Stimulated activated CD4-positive, alpha-beta T cell treated with anti-CD3 and anti-CD28 coated beads, Interleukin-1b, Interleukin-23, amount 100 ng/mL, for 24 hours (primary cell): ENCODE data around the gene RBFOX2.
"Not testable (repeated sequence)": the region's sequence is repeated elsewhere in the genome, so short reads cannot be mapped to it uniquely, and the experiment has no call there.

Experiments
- DNase-seq, 4 experiments: peaks; one replicate each; pipeline ENCODE4 v3.0.0-alpha.2; 2020; ENCODE audit warnings: low read depth in 4 of 4, low spot score in 1 of 4

The RBFOX2 gene

GRCh38 chr22:36009085-36009484, 19.5 kb downstream of the RBFOX2 start:
- no peak for DNase-seq

- DNase-seq = no peak
These were observed 20.1 kb downstream of the RBFOX2 start for GRCh38 chr22:36008565-36008964.

GRCh38 chr22:36008131-36008530, 20.5 kb downstream of the RBFOX2 start:
- no peak for DNase-seq

- no peak for DNase-seq
These were observed 24.5 kb downstream of the RBFOX2 start for GRCh38 chr22:36003972-36004674.

- DNase-seq = no peak
These were observed 25.8 kb downstream of the RBFOX2 start for GRCh38 chr22:36002718-36003260.

- DNase-seq = no peak
These were observed 26.5 kb downstream of the RBFOX2 start for GRCh38 chr22:36002084-36002483.

- DNase-seq = no peak
These were observed 29.9 kb downstream of the RBFOX2 start for GRCh38 chr22:35998748-35999147.

- no peak for DNase-seq
These were observed 31.2 kb downstream of the RBFOX2 start for GRCh38 chr22:35997438-35997837.

GRCh38 chr22:35996596-35996995, 32.0 kb downstream of the RBFOX2 start:
- DNase-seq = no peak

GRCh38 chr22:35995772-35996171, 32.9 kb downstream of the RBFOX2 start:
- no peak for DNase-seq

- no peak for DNase-seq
These were observed 33.3 kb downstream of the RBFOX2 start for GRCh38 chr22:35995348-35995747.

- not testable (repeated sequence) for DNase-seq
These were observed 34.9 kb downstream of the RBFOX2 start for GRCh38 chr22:35993727-35994126.

GRCh38 chr22:35993048-35993714, 35.4 kb downstream of the RBFOX2 start:
- no peak for DNase-seq

- no peak for DNase-seq
These were observed 37.5 kb downstream of the RBFOX2 start for GRCh38 chr22:35991168-35991567.

GRCh38 chr22:35988030-35988429, 40.6 kb downstream of the RBFOX2 start:
- no peak for DNase-seq

- no peak for DNase-seq
These were observed 41.1 kb downstream of the RBFOX2 start for GRCh38 chr22:35987487-35987886.

- no peak for DNase-seq
These were observed 42.5 kb downstream of the RBFOX2 start for GRCh38 chr22:35986088-35986487.

GRCh38 chr22:35985371-35985770, 43.3 kb downstream of the RBFOX2 start:
- DNase-seq = no peak

- DNase-seq = no peak
These were observed 44.1 kb downstream of the RBFOX2 start for GRCh38 chr22:35984183-35985175.

- DNase-seq = no peak
These were observed 46.7 kb downstream of the RBFOX2 start for GRCh38 chr22:35981900-35982299.

- DNase-seq = no peak
These were observed 49.7 kb downstream of the RBFOX2 start for GRCh38 chr22:35978889-35979288.
